Measurements from ENCODE around the gene HSP90AB1. TPM values are rescaled to one million over a fixed set of nuclear protein-coding genes. Genes with fewer than 3 reads are reported as not detected.

HSP90AB1 gene
- total RNA-seq, 4 donors from 2014 or later: 556 to 669 (median 586) TPM

- 79 to 81% methylated on average over 3 of the region's 3 CpGs for WGBS, 2 donors
- Histone ChIP-seq H3K9me3 (no peaks in the 10 kb centered on the region), H3K27ac (no peak overlapping the region), H3K27me3 (no peaks in the 10 kb centered on the region), H3K4me1 (peaks cover 27 to 34% of the 10 kb centered on the region in 2 donors), H3K4me3 (replicated peaks in 1 of 3) (no peak overlapping the region), H3K36me3 (no peaks in the 10 kb centered on the region)
- intact Hi-C loops (cut with DNase I): loop anchor here (5.0 kb wide), 1 partner anchor 116 kb away; no protein-coding TSS in a partner anchor
- TF ChIP-seq, protein P1, sequence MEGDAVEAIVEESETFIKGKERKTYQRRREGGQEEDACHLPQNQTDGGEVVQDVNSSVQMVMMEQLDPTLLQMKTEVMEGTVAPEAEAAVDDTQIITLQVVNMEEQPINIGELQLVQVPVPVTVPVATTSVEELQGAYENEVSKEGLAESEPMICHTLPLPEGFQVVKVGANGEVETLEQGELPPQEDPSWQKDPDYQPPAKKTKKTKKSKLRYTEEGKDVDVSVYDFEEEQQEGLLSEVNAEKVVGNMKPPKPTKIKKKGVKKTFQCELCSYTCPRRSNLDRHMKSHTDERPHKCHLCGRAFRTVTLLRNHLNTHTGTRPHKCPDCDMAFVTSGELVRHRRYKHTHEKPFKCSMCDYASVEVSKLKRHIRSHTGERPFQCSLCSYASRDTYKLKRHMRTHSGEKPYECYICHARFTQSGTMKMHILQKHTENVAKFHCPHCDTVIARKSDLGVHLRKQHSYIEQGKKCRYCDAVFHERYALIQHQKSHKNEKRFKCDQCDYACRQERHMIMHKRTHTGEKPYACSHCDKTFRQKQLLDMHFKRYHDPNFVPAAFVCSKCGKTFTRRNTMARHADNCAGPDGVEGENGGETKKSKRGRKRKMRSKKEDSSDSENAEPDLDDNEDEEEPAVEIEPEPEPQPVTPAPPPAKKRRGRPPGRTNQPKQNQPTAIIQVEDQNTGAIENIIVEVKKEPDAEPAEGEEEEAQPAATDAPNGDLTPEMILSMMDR (IDR thresholded peaks at IDR 0.05): no peak
- TF ChIP-seq POLR2A (IDR thresholded peaks at IDR 0.05): no peak
- no peak for DNase-seq
Observed at GRCh38 chr6:44266347-44266746, 19.4 kb downstream of the HSP90AB1 start.

GRCh38 chr6:44267252-44267651 is 20.4 kb downstream of the HSP90AB1 start:
- H3K4me3 ChIP-seq (replicated peaks in 1 of 3): no peak overlapping the region
- no peak overlapping the region for H3K27ac ChIP-seq
- TF ChIP-seq, protein P1 (IDR thresholded peaks at IDR 0.05): no peak
- TF ChIP-seq POLR2A (IDR thresholded peaks at IDR 0.05): no peak
- no peaks in the 10 kb centered on the region for H3K36me3 ChIP-seq
- no peaks in the 10 kb centered on the region for H3K9me3 ChIP-seq
- peaks cover 27 to 32% of the 10 kb centered on the region in 2 donors for H3K4me1 ChIP-seq
- H3K27me3 ChIP-seq: no peaks in the 10 kb centered on the region
- 74% methylated on average over 10 of the region's 10 CpGs for WGBS, 2 donors
- intact Hi-C loops (cut with DNase I): loop anchor here (5.0 kb wide), 1 partner anchor 115 kb away; no protein-coding TSS in a partner anchor
- DNase-seq: no peak

GRCh38 chr6:44268095-44268628 is 21.3 kb downstream of the HSP90AB1 start:
- intact Hi-C loops (cut with DNase I): loop anchor here (2.0 to 5.0 kb wide), 2 partner anchors 69 to 114 kb away; no protein-coding TSS in a partner anchor
- Histone ChIP-seq H3K36me3 (no peaks in the 10 kb centered on the region), H3K4me3 (replicated peaks in 1 of 3) (no peak overlapping the region), H3K4me1 (peaks cover 19 to 23% of the 10 kb centered on the region in 2 donors), H3K27me3 (no peaks in the 10 kb centered on the region), H3K9me3 (no peaks in the 10 kb centered on the region), H3K27ac (no peak overlapping the region)
- TF ChIP-seq POLR2A (IDR thresholded peaks at IDR 0.05): no peak
- TF ChIP-seq, protein P1 (IDR thresholded peaks at IDR 0.05): peak; percentile 74 to 94 (median 86)
- peak; percentile 58 to 61 for DNase-seq
- WGBS, 2 donors: 9 to 18% methylated on average over 5 of the region's 5 CpGs

DNA sequence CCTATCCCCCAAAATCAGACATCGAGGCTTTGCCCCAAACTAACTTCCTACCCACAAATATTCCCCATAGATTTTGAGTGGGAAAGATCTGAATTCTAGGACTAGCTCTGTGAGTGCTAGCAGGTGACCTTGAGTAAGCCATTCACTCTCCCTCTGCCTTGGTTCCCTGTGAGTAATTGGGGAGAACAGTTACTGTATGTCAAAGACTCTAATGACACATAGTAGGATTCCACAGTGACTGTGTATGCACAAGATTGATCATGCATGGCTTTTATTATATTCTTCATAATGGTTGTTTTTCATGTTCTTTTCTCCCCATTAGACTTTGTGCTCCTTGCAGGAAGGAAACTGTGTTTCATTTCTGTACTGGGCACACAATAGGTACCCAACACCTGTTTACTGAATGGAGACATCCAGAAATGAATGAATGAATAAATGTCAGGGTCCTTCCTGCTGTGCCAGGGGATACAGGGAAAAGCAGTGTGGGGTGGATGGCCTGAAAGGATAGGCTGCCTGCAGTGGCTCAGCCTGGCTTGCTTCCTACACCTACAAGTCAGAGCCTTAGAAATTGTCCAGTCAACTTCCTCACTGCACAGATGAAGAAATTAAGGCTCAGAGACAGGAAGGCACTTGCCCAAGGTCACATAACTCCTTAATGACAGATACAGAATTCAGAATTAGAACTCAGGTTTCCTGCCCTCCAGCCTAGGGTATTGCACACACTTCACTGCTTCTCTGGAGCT is 22.4 kb downstream of the HSP90AB1 start:
- intact Hi-C loops (cut with DNase I): loop anchor here (2.0 to 5.0 kb wide), 2 partner anchors 67 to 113 kb away; no protein-coding TSS in a partner anchor
- 43 to 93% methylated on average over 1 of the region's 1 CpG for WGBS, 2 donors

More for the DNA sequence above, 22.4 kb downstream of the HSP90AB1 start:
- Histone ChIP-seq H3K4me1 (peaks cover 7 to 11% of the 10 kb centered on the region in 2 donors), H3K9me3 (no peaks in the 10 kb centered on the region), H3K27ac (no peak overlapping the region), H3K4me3 (replicated peaks in 1 of 3) (no peak overlapping the region), H3K36me3 (no peaks in the 10 kb centered on the region), H3K27me3 (no peaks in the 10 kb centered on the region)
- TF ChIP-seq, protein P1 (IDR thresholded peaks at IDR 0.05): no peak
- no peak for TF ChIP-seq POLR2A (IDR thresholded peaks at IDR 0.05)
- DNase-seq: no peak
